Measurements from ENCODE around the gene CAST.
A peak's percentile ranks its signal among the peaks of the same experiment; 100 is the strongest.

Gene CAST

DNA sequence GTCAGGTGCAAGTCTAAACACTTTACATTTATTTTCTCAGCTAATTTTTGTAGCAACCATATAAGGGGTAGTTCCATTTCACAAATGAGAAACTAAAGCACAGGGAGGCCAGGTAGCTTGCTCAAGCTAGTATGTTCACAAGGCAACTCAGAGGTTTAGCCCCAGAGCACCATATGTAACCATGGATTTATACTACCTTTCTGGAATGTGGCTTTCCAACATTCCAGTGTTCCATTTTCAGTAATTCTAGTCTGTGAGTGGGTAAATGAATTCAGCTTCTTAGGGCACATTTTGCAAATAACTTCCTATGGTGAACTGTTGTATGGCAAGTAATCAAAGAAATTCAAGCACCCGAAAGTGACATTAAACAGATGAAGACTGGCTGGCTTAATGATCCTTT, 25.0 kb upstream of the CAST start:
- H3K27ac Mint-ChIP-seq: no peak overlapping the region
- no peaks in the 10 kb centered on the region for H3K9me3 Mint-ChIP-seq
- peaks cover 3% of the 10 kb centered on the region for H3K27me3 Mint-ChIP-seq
- H3K4me3 Mint-ChIP-seq: no peak overlapping the region
- no peaks in the 10 kb centered on the region for H3K36me3 Mint-ChIP-seq
- H3K4me1 Mint-ChIP-seq: no peaks in the 10 kb centered on the region

DNA sequence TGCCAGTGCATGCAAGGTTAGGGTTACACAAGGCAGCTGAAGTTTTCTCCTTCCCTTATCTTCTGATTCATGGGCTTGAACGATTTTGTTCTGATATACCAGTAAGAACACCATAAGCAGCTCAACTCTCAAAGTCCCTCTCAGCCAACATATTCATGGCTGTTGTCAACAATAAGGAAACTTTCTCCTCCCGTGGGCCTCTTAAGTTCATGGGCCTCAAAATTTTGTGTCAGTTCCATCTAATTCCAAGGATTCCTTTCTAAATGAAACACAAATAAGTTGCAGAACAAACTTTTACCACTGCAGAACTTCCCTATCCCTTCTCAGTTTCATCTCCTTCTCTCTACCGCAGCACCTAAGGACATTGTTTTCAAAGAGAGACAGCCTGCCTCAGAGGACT, 23.6 kb upstream of the CAST start:
- Mint-ChIP-seq H3K4me1 (no peaks in the 10 kb centered on the region), H3K9me3 (no peaks in the 10 kb centered on the region), H3K4me3 (no peak overlapping the region), H3K36me3 (no peaks in the 10 kb centered on the region), H3K27ac (no peak overlapping the region), H3K27me3 (peaks cover 3% of the 10 kb centered on the region)

- Mint-ChIP-seq H3K27ac (no peak overlapping the region), H3K36me3 (no peaks in the 10 kb centered on the region), H3K27me3 (no peaks in the 10 kb centered on the region), H3K4me3 (no peak overlapping the region), H3K9me3 (no peaks in the 10 kb centered on the region), H3K4me1 (no peaks in the 10 kb centered on the region)
Observed at GRCh38 chr5:96640696-96641095, 21.5 kb upstream of the CAST start.

GRCh38 chr5:96641368-96642280, 20.6 kb upstream of the CAST start:
- Mint-ChIP-seq H3K27ac (no peak overlapping the region), H3K9me3 (no peaks in the 10 kb centered on the region), H3K27me3 (no peaks in the 10 kb centered on the region), H3K4me1 (no peaks in the 10 kb centered on the region), H3K36me3 (no peaks in the 10 kb centered on the region), H3K4me3 (no peak overlapping the region)

GRCh38 chr5:96642281-96642640, 19.9 kb upstream of the CAST start:
- H3K9me3 Mint-ChIP-seq: no peaks in the 10 kb centered on the region
- no peaks in the 10 kb centered on the region for H3K27me3 Mint-ChIP-seq
- H3K4me3 Mint-ChIP-seq: no peak overlapping the region
- H3K36me3 Mint-ChIP-seq: no peaks in the 10 kb centered on the region
- no peak overlapping the region for H3K27ac Mint-ChIP-seq
- H3K4me1 Mint-ChIP-seq: no peaks in the 10 kb centered on the region

GRCh38 chr5:96645091-96645490, 17.1 kb upstream of the CAST start:
- H3K4me1 Mint-ChIP-seq: no peaks in the 10 kb centered on the region
- H3K27ac Mint-ChIP-seq: no peak overlapping the region
- H3K36me3 Mint-ChIP-seq: no peaks in the 10 kb centered on the region
- no peaks in the 10 kb centered on the region for H3K9me3 Mint-ChIP-seq
- no peak overlapping the region for H3K4me3 Mint-ChIP-seq
- H3K27me3 Mint-ChIP-seq: no peaks in the 10 kb centered on the region

- H3K4me3 Mint-ChIP-seq: no peak overlapping the region
- no peaks in the 10 kb centered on the region for H3K36me3 Mint-ChIP-seq
- no peak overlapping the region for H3K27ac Mint-ChIP-seq
- H3K27me3 Mint-ChIP-seq: no peaks in the 10 kb centered on the region
- no peaks in the 10 kb centered on the region for H3K9me3 Mint-ChIP-seq
- H3K4me1 Mint-ChIP-seq: no peaks in the 10 kb centered on the region
Observed at GRCh38 chr5:96648023-96648422, 14.2 kb upstream of the CAST start.

GRCh38 chr5:96648593-96648992, 13.6 kb upstream of the CAST start:
- no peaks in the 10 kb centered on the region for H3K9me3 Mint-ChIP-seq
- no peaks in the 10 kb centered on the region for H3K36me3 Mint-ChIP-seq
- no peaks in the 10 kb centered on the region for H3K27me3 Mint-ChIP-seq
- H3K4me1 Mint-ChIP-seq: no peaks in the 10 kb centered on the region
- H3K27ac Mint-ChIP-seq: no peak overlapping the region
- H3K4me3 Mint-ChIP-seq: no peak overlapping the region

GRCh38 chr5:96649251-96649662, 12.9 kb upstream of the CAST start:
- H3K36me3 Mint-ChIP-seq: no peaks in the 10 kb centered on the region
- peaks cover 1% of the 10 kb centered on the region for H3K4me1 Mint-ChIP-seq
- no peaks in the 10 kb centered on the region for H3K27me3 Mint-ChIP-seq
- no peak overlapping the region for H3K4me3 Mint-ChIP-seq
- no peak overlapping the region for H3K27ac Mint-ChIP-seq
- no peaks in the 10 kb centered on the region for H3K9me3 Mint-ChIP-seq

DNA sequence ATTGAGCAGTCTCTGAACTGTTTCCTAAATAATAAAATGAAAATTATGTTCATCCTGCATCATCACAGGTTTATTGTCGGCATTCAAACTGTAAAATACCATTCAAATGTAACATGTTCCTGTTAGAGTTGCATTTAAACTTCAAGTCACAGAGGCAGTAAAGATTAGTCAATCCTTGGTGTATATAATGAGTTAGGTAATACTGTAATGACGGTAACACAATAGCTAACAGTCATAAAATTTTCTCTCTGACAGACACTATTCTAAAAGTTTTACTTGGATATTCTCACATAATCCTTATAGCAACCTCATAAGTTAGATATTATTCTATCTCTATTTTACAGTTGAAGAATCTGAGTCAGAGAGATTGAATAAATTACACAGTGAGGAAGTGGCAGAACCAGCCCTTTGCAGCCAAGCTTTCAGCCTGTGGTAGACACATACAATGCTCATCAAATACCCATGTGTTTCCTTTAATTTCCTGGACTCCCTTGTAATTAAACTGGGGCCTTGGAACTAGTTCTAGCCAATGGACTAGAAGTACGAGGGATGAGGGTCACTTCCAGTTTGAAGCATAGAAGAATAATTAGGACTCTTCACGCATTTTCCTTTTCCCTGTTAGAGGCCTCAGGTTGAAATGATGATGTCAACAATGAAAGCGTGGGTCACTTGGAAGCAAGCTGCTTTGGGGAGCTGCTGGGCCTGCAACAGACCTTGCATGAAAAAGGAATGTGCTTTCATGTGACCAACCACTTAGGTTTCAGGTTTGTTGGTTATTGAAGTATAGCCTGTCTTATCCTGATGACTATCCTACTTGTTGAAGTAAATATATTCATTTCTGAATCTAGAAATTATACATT, 12.3 kb upstream of the CAST start:
- Mint-ChIP-seq H3K27me3 (peaks cover 2% of the 10 kb centered on the region), H3K9me3 (no peaks in the 10 kb centered on the region), H3K4me3 (no peak overlapping the region), H3K27ac (no peak overlapping the region), H3K4me1 (peaks cover 4% of the 10 kb centered on the region), H3K36me3 (no peaks in the 10 kb centered on the region)

- Mint-ChIP-seq H3K27ac (no peak overlapping the region), H3K4me3 (no peak overlapping the region), H3K4me1 (peaks cover 4% of the 10 kb centered on the region), H3K36me3 (no peaks in the 10 kb centered on the region), H3K9me3 (no peaks in the 10 kb centered on the region), H3K27me3 (peaks cover 5% of the 10 kb centered on the region)
Observed at GRCh38 chr5:96651047-96651446, 11.1 kb upstream of the CAST start.

GRCh38 chr5:96651948-96652753, 10.0 kb upstream of the CAST start:
- no peak overlapping the region for H3K27ac Mint-ChIP-seq
- H3K27me3 Mint-ChIP-seq: peaks cover 5% of the 10 kb centered on the region
- no peaks in the 10 kb centered on the region for H3K36me3 Mint-ChIP-seq
- H3K4me3 Mint-ChIP-seq: no peak overlapping the region
- H3K4me1 Mint-ChIP-seq: peaks cover 9% of the 10 kb centered on the region
- no peaks in the 10 kb centered on the region for H3K9me3 Mint-ChIP-seq

DNA sequence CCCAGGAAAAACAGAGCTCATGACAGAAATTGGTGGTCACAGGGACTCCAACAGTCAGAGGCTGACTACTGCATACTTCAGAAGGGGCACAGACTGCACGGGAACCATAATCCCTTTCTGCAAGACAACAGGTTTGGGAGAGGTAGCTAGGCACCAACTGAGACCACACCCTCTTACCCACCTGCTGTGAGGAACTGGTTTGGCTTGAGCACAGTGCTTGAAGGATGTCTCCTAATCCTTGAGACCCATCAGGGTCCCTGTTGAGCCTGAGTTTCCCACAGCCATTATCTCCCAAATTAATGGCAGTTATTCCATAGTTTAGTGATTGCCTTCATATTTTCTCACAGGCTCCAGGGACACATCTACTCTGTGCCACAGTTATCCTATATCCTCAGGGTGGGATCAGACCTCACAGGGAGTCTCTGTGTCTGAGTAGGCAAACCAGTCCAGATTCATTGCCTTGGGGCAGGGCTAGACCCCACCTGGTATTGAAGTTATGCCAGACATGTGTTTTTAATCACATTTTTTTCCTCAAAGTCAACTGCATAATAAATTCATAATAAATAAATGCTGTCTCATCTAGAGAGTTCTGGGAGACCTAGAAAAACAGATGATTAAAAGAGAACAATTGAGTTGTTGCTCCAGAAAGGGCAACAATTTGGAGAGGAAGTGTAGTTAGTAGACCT, 9.3 kb upstream of the CAST start:
- peaks cover 12% of the 10 kb centered on the region for H3K4me1 Mint-ChIP-seq
- no peak overlapping the region for H3K4me3 Mint-ChIP-seq
- no peak overlapping the region for H3K27ac Mint-ChIP-seq
- H3K9me3 Mint-ChIP-seq: no peaks in the 10 kb centered on the region
- no peaks in the 10 kb centered on the region for H3K36me3 Mint-ChIP-seq
- peaks cover 5% of the 10 kb centered on the region for H3K27me3 Mint-ChIP-seq

- H3K27ac Mint-ChIP-seq: peak overlapping the region; percentile 32
- H3K36me3 Mint-ChIP-seq: no peaks in the 10 kb centered on the region
- H3K27me3 Mint-ChIP-seq: peaks cover 5% of the 10 kb centered on the region
- H3K4me1 Mint-ChIP-seq: peaks cover 12% of the 10 kb centered on the region
- H3K9me3 Mint-ChIP-seq: no peaks in the 10 kb centered on the region
- no peak overlapping the region for H3K4me3 Mint-ChIP-seq
Observed at GRCh38 chr5:96654209-96654608, 8.0 kb upstream of the CAST start.

GRCh38 chr5:96655085-96655484, 7.1 kb upstream of the CAST start:
- Mint-ChIP-seq H3K36me3 (no peaks in the 10 kb centered on the region), H3K27ac (no peak overlapping the region), H3K27me3 (peaks cover 5% of the 10 kb centered on the region), H3K9me3 (no peaks in the 10 kb centered on the region), H3K4me1 (peaks cover 12% of the 10 kb centered on the region), H3K4me3 (no peak overlapping the region)
